HepG2 (cell line): ENCODE results near the gene GABRG3. TPM values are rescaled to one million over a fixed set of nuclear protein-coding genes. Genes with fewer than 3 reads are reported as not detected.

Experiments
- ATAC-seq: fragments of 200-7000 bp; cut with Tn5 transposase; 3 replicates; pipeline ENCODE4 v1.9.1; 2020; ENCODE audit warnings: mild to moderate bottlenecking, moderate library complexity
- BruUV-seq: library from RNA; stranded (reverse); fragments of 400-500 nt; replicated peaks from 2 replicates; lab custom pipeline; 2021; lab: Mats Ljungman, UMichigan
- CTCF ChIA-PET: fragments of 300-600 bp; formaldehyde crosslinking; extraction: SDS; loops from one replicate; lab custom pipeline; 2021; ENCODE audit warnings: low total read pairs, inconsistent platforms, low intra/inter-chr PET ratio; lab: Yijun Ruan, JAX
- POLR2A ChIA-PET: fragments of 350-600 bp; sonication (Branson Sonifier 250); formaldehyde crosslinking; loops from one replicate; lab custom pipeline; 2020; ENCODE audit warnings: antibody characterized with exemption, inconsistent platforms; lab: Yijun Ruan, JAX
- DNase-seq: peaks from one replicate; pipeline ENCODE4 v3.0.0-alpha.2; 2015; ENCODE audit warnings: low spot score
- FAIRE-seq: peaks from 3 replicates; lab custom pipeline; 2011; peaks lifted over from hg19 to GRCh38; lab: Jason Lieb, UNC
- H2AFZ ChIP-seq: one replicate; pipeline ENCODE4 v1.6.1; 2011; ENCODE audit warnings: low read length, inconsistent platforms
- H3K27ac ChIP-seq: fragments of 300-600 bp; 3 replicates; pipeline ENCODE4 v1.8.0; 2011; ENCODE audit warnings: mixed run types, mild to moderate bottlenecking, mixed read lengths, low read length, inconsistent platforms; ENCODE audit not compliant: insufficient read depth; ENCODE audit errors: extremely low read length
- H3K27me3 ChIP-seq, 2 experiments: fragments of 200-600 bp in 1 of 2; 2 replicates in 1 of 2; 3 replicates in 1 of 2; pipeline versions ENCODE4 v1.6.0 to v1.8.0; 2011; ENCODE audit warnings: low read length in 2 of 2, mild to moderate bottlenecking in 2 of 2, moderate library complexity in 2 of 2, inconsistent platforms in 1 of 2; ENCODE audit not compliant: insufficient read depth in 2 of 2, control insufficient read depth in 1 of 2
- H3K36me3 ChIP-seq, 2 experiments: fragments of 200-600 bp in 1 of 2; replicated peaks in 1 of 2; 2 replicates in 1 of 2; 3 replicates in 1 of 2; pipeline versions ENCODE4 v1.5.1 to v1.8.0; 2011; ENCODE audit warnings: low read length in 2 of 2, inconsistent platforms in 1 of 2; ENCODE audit not compliant: insufficient read depth in 2 of 2, control insufficient read depth in 1 of 2
- H3K4me1 ChIP-seq: 2 replicates; pipeline ENCODE4 v1.5.1; 2012; ENCODE audit warnings: low read length, inconsistent platforms; ENCODE audit not compliant: insufficient read depth
- H3K4me2 ChIP-seq: 2 replicates; pipeline ENCODE4 v1.6.0; 2011; ENCODE audit warnings: low read depth, low read length, inconsistent platforms
- H3K4me3 ChIP-seq, 3 experiments: fragments of 200-600 bp in 1 of 3; sonication (generic), shearing (Covaris generic) in 1 of 3; replicated peaks in 1 of 3; 2 replicates each; pipeline ENCODE4 v1.5.1; 2011 to 2016; ENCODE audit warnings: low read length in 3 of 3, inconsistent platforms in 2 of 3, low read depth in 2 of 3, mild to moderate bottlenecking in 2 of 3, control low read depth in 1 of 3, mixed read lengths in 1 of 3; ENCODE audit not compliant: insufficient read depth in 1 of 3
- H3K79me2 ChIP-seq: one replicate; pipeline ENCODE4 v1.6.1; 2011; ENCODE audit warnings: low read length, inconsistent platforms; ENCODE audit not compliant: insufficient read depth
- H3K9ac ChIP-seq: 2 replicates; pipeline ENCODE4 v1.6.0; 2011; ENCODE audit warnings: mild to moderate bottlenecking, low read depth, low read length, inconsistent platforms; ENCODE audit not compliant: insufficient read depth
- H3K9me3 ChIP-seq: 2 replicates; pipeline ENCODE4 v1.5.1; 2012; ENCODE audit warnings: mild to moderate bottlenecking, low read length
- H4K20me1 ChIP-seq: 2 replicates; pipeline ENCODE4 v1.6.0; 2011; ENCODE audit warnings: inconsistent platforms, mild to moderate bottlenecking, low read length, moderate library complexity; ENCODE audit not compliant: insufficient read depth
- BCLAF1 ChIP-seq: fragments of 450-650 bp; IDR thresholded peaks from 2 replicates; pipeline ENCODE4 v1.6.1; 2017; ENCODE audit warnings: mild to moderate bottlenecking
- CEBPZ ChIP-seq: IDR thresholded peaks from 2 replicates; pipeline ENCODE4 v1.6.1; 2012; ENCODE audit warnings: low read length, improper control_type of control experiment
- GRHL1 ChIP-seq: sonication (generic); formaldehyde crosslinking; conservative IDR thresholded peaks from 2 replicates; pipeline ENCODE4 v1.8.0; 2022; ENCODE audit warnings: missing genetic modification reagents
- HNRNPUL1 ChIP-seq: fragments of 200-400 bp; formaldehyde crosslinking; IDR thresholded peaks from 2 replicates; pipeline ENCODE4 v1.6.1; 2017; ENCODE audit warnings: low read depth, mild to moderate bottlenecking, low read length, moderate library complexity
- PAWR ChIP-seq: sonication (generic); formaldehyde crosslinking; IDR thresholded peaks from 2 replicates; pipeline ENCODE4 v1.4.0; 2020; ENCODE audit warnings: missing genetic modification reagents, mild to moderate bottlenecking, borderline replicate concordance
- PITX1 ChIP-seq: sonication (generic); formaldehyde crosslinking; IDR thresholded peaks from 2 replicates; pipeline ENCODE4 v1.5.1; 2020; ENCODE audit warnings: mild to moderate bottlenecking, missing genetic modification reagents
- TFE3 ChIP-seq: IDR thresholded peaks from 2 replicates; pipeline ENCODE4 v1.6.1; 2016
- ZFX ChIP-seq: sonication (generic); formaldehyde crosslinking; IDR thresholded peaks from 2 replicates; pipeline ENCODE4 v1.4.0; 2020; ENCODE audit warnings: mild to moderate bottlenecking, low read depth, missing genetic modification reagents, moderate library complexity
- ZNF256 ChIP-seq: sonication (generic); formaldehyde crosslinking; conservative IDR thresholded peaks from 2 replicates; pipeline ENCODE4 v1.4.0; 2020; ENCODE audit warnings: missing genetic modification reagents
- ZNF260 ChIP-seq: sonication (generic); formaldehyde crosslinking; IDR thresholded peaks from 2 replicates; pipeline ENCODE4 v1.4.0; 2020; ENCODE audit warnings: missing genetic modification reagents, low read depth, mild to moderate bottlenecking, borderline replicate concordance
- ZNF350 ChIP-seq: sonication (generic); formaldehyde crosslinking; IDR thresholded peaks from 2 replicates; pipeline ENCODE4 v1.4.0; 2020; ENCODE audit warnings: mild to moderate bottlenecking, low read depth, missing genetic modification reagents, borderline replicate concordance
- ZNF660 ChIP-seq: sonication (generic); formaldehyde crosslinking; IDR thresholded peaks from 2 replicates; pipeline ENCODE4 v1.5.1; 2020; ENCODE audit warnings: mild to moderate bottlenecking, low read depth, missing genetic modification reagents, borderline replicate concordance
- ZNF672 ChIP-seq: sonication (generic); formaldehyde crosslinking; IDR thresholded peaks from 2 replicates; pipeline ENCODE4 v1.8.1; 2022; ENCODE audit warnings: missing genetic modification reagents
- WGBS: methylation state at CpG from one replicate; pipeline ENCODE4 v1.1.6; 2017; ENCODE audit warnings: low lambda C conversion rate; 5-methylcytosine and 5-hydroxymethylcytosine counted together
- in situ Hi-C: cut with HindIII; loops from 2 replicates; pipeline ENCODE4 v1.10.0; 2017; ENCODE audit warnings: low pct_unique_long_range_greater_than_20kb; ENCODE audit not compliant: extremely low pct_ligation_motif_present
- intact Hi-C: fragments of 100-400 bp; cut with micrococcal nuclease; formaldehyde crosslinking; loops from one replicate; pipeline ENCODE4 v1.10.0; 2022; ENCODE audit not compliant: unreplicated experiment
- polyA plus RNA-seq, 8 experiments: library from polyadenylated mRNA; depleted of rRNA in 3 of 8; stranded (reverse) in 7 of 8; unstranded in 1 of 8; fragments of >200 nt; fragmentation: Illumina TruSeq in 4 of 8; extraction: Trizol in 4 of 8; gene quantifications; 2 replicates each; pipeline versions ENCODE4 v1.2.1 to v1.2.3, GENCODE V29; 2011 to 2016; ENCODE audit warnings: low read depth in 4 of 8, missing spikeins in 1 of 8, mixed read lengths in 1 of 8; ENCODE audit not compliant: insufficient read depth in 1 of 8
- total RNA-seq, 5 experiments: library from RNA; depleted of rRNA; stranded (reverse); fragments of >200 nt; fragmentation: Illumina TruSeq; extraction: Trizol; gene quantifications; 2 replicates each; pipeline ENCODE4 v1.2.3, GENCODE V29; 2016; ENCODE audit warnings: low read depth in 1 of 5

The GABRG3 gene
- total and polyA plus RNA-seq, 2 of the 13 experiments (the other 11 are each of a cell fraction or from before 2014, with no cell fraction given) = not detected

- Histone ChIP-seq H3K36me3 (no peaks in the 10 kb centered on the region), H4K20me1 (no peaks in the 10 kb centered on the region), H3K27ac (no peak overlapping the region), H3K4me2 (no peak overlapping the region), H3K9ac (no peak overlapping the region), H3K4me1 (no peaks in the 10 kb centered on the region), H2AFZ (no peak overlapping the region), H3K9me3 (peaks cover 13% of the 10 kb centered on the region), H3K27me3 (no peaks in the 10 kb centered on the region), H3K4me3 (no peak overlapping the region), H3K79me2 (no peaks in the 10 kb centered on the region)
- ChIA-PET CTCF (no interaction called here), POLR2A (no interaction called here)
- WGBS = 4% methylated on average over 4 of the region's 4 CpGs
- in situ Hi-C loops = no loop called here
- intact Hi-C loops = no loop called here
- no peak for FAIRE-seq
- BruUV-seq = no TSS peak
- no peak for DNase-seq
- ATAC-seq = no peak
- TF ChIP-seq ZFX (CRISPR knock-in tag) (no peak), ZNF350 (CRISPR knock-in tag) (no peak), GRHL1 (no peak), BCLAF1 (no peak), PAWR (CRISPR knock-in tag) (no peak), ZNF256 (no peak), TFE3 (no peak), HNRNPUL1 (no peak), CEBPZ (no peak), ZNF660 (CRISPR knock-in tag) (no peak), ZNF672 (no peak), ZNF260 (no peak), PITX1 (CRISPR knock-in tag) (no peak)
These were observed 528.2 kb downstream of the GABRG3 start for GRCh38 chr15:27499191-27499590.
